Measurements from ENCODE around the gene USP3. TPM values are rescaled to one million over a fixed set of nuclear protein-coding genes. Genes with fewer than 3 reads are reported as not detected.

The USP3 gene
- total RNA-seq, 4 donors from 2014 or later = 26.5 to 96.3 (median 65.8) TPM

- H3K4me1 ChIP-seq = no peaks in the 10 kb centered on the region
- intact Hi-C loops (cut with DNase I; ENCODE audit: low total_unique reads) = no loop called here
- DNase-seq = no peak
- no peaks in the 10 kb centered on the region for H3K9me3 ChIP-seq
- H3K27ac ChIP-seq = no peak overlapping the region
- H3K36me3 ChIP-seq = no peaks in the 10 kb centered on the region
- H3K27me3 ChIP-seq = no peaks in the 10 kb centered on the region
- TF ChIP-seq POLR2A (IDR thresholded peaks at IDR 0.05) = no peak
- H3K4me3 ChIP-seq = no peak overlapping the region
Observed at GRCh38 chr15:63469984-63470383, 34.4 kb upstream of the USP3 start.

GRCh38 chr15:63473007-63473748 lies 31.2 kb upstream of the USP3 start:
- no peak for DNase-seq
- no peak for TF ChIP-seq CTCF (IDR thresholded peaks at IDR 0.05)
- Histone ChIP-seq H3K27ac (no peak overlapping the region), H3K36me3 (no peaks in the 10 kb centered on the region), H3K4me1 (no peaks in the 10 kb centered on the region), H3K27me3 (no peaks in the 10 kb centered on the region), H3K4me3 (no peak overlapping the region), H3K9me3 (no peaks in the 10 kb centered on the region)
- intact Hi-C loops (cut with DNase I; ENCODE audit: low total_unique reads) = no loop called here

- Histone ChIP-seq H3K4me3 (no peak overlapping the region), H3K27me3 (no peaks in the 10 kb centered on the region), H3K9me3 (no peaks in the 10 kb centered on the region), H3K36me3 (no peaks in the 10 kb centered on the region), H3K4me1 (no peaks in the 10 kb centered on the region), H3K27ac (peak overlapping the region; percentile 46 to 63)
- TF ChIP-seq CTCF (IDR thresholded peaks at IDR 0.05) (no peak), POLR2A (IDR thresholded peaks at IDR 0.05) (no peak)
- no peak for DNase-seq
- intact Hi-C loops (cut with DNase I; ENCODE audit: low total_unique reads) = no loop called here
Observed at GRCh38 chr15:63473749-63473998, 30.7 kb upstream of the USP3 start.

GRCh38 chr15:63473999-63474809 lies 30.2 kb upstream of the USP3 start:
- Histone ChIP-seq H3K27ac (peak overlapping the region; percentile 46 to 63), H3K36me3 (no peaks in the 10 kb centered on the region)
- intact Hi-C loops (cut with DNase I; ENCODE audit: low total_unique reads) = no loop called here

GRCh38 chr15:63474810-63475316 lies 29.5 kb upstream of the USP3 start:
- Histone ChIP-seq H3K9me3 (no peaks in the 10 kb centered on the region), H3K27me3 (no peaks in the 10 kb centered on the region), H3K36me3 (no peaks in the 10 kb centered on the region), H3K4me3 (no peak overlapping the region), H3K4me1 (no peaks in the 10 kb centered on the region), H3K27ac (peak overlapping the region; percentile 46 to 63)
- intact Hi-C loops (cut with DNase I; ENCODE audit: low total_unique reads) = no loop called here
- no peak for TF ChIP-seq CTCF (IDR thresholded peaks at IDR 0.05)
- no peak for DNase-seq

More at GRCh38 chr15:63473999-63474809, 30.2 kb upstream of the USP3 start:
- H3K27me3 ChIP-seq = no peaks in the 10 kb centered on the region
- no peak for TF ChIP-seq POLR2A (IDR thresholded peaks at IDR 0.05)
- TF ChIP-seq CTCF (IDR thresholded peaks at IDR 0.05) = no peak
- DNase-seq = no peak
- no peak overlapping the region for H3K4me3 ChIP-seq
- no peaks in the 10 kb centered on the region for H3K9me3 ChIP-seq
- H3K4me1 ChIP-seq = no peaks in the 10 kb centered on the region
